Measurements from ENCODE around the gene NFAT5.

Gene NFAT5

GRCh38 chr16:69744363-69745231, 178.8 kb downstream of the NFAT5 start:
- no peak for DNase-seq

GRCh38 chr16:69745232-69745612, 179.5 kb downstream of the NFAT5 start:
- DNase-seq = no peak

- no peak for DNase-seq
Observed at GRCh38 chr16:69745959-69746358, 180.2 kb downstream of the NFAT5 start.

- no peak for DNase-seq
Observed at GRCh38 chr16:69747115-69747514, 181.3 kb downstream of the NFAT5 start.

- no peak for DNase-seq
Observed at GRCh38 chr16:69748694-69749345, 183.1 kb downstream of the NFAT5 start.

GRCh38 chr16:69754143-69754468, 188.3 kb downstream of the NFAT5 start:
- no peak for DNase-seq

Measured in activated gamma-delta T cell (primary cell).